Common myeloid progenitor, CD34-positive (primary cell): ENCODE measurements around the gene DNAH12.
A peak's percentile ranks its signal among the peaks of the same experiment; 100 is the strongest.

Experiments used
- CTCF ChIA-PET: fragments of 350-600 bp; sonication (Branson Sonifier 250); formaldehyde crosslinking; loops from one replicate; lab custom pipeline; 2021; ENCODE audit warnings: antibody characterized with exemption; lab: Charles Lee
- POLR2A ChIA-PET: fragments of 350-600 bp; sonication (Branson Sonifier 250); formaldehyde crosslinking; loops from one replicate; lab custom pipeline; 2021; ENCODE audit warnings: antibody characterized with exemption; lab: Charles Lee
- DNase-seq, 3 donors: peaks; one replicate each; pipeline versions ENCODE4 v3.0.0 to v3.0.0-alpha.2; 2013
- H3K27ac ChIP-seq, 2 experiments: 1 replicate in 1 of 2; 2 replicates in 1 of 2; pipeline ENCODE4 v1.7.0; 2013; ENCODE audit warnings: inconsistent platforms in 2 of 2, low read length in 2 of 2, mild to moderate bottlenecking in 2 of 2, low read depth in 1 of 2, moderate library complexity in 1 of 2; ENCODE audit not compliant: severe bottlenecking in 2 of 2, insufficient read depth in 1 of 2, poor library complexity in 1 of 2
- H3K27me3 ChIP-seq, 5 experiments: replicated peaks in 2 of 5; 1 replicate in 3 of 5; 2 replicates in 2 of 5; pipeline versions ENCODE4 v1.6.1 to v1.7.0; 2013; ENCODE audit warnings: low read length in 4 of 5, mild to moderate bottlenecking in 2 of 5, moderate library complexity in 2 of 5, inconsistent platforms in 1 of 5; ENCODE audit not compliant: insufficient read depth in 5 of 5, control insufficient read depth in 4 of 5
- H3K36me3 ChIP-seq, 4 experiments: 1 replicate in 2 of 4; 2 replicates in 2 of 4; pipeline versions ENCODE4 v1.6.1 to v1.7.0; 2013; ENCODE audit warnings: low read length in 3 of 4, control low read depth in 1 of 4, mild to moderate bottlenecking in 1 of 4; ENCODE audit not compliant: control insufficient read depth in 4 of 4, insufficient read depth in 4 of 4
- H3K4me1 ChIP-seq, 4 experiments: 1 replicate in 3 of 4; 2 replicates in 1 of 4; pipeline versions ENCODE4 v1.6.1 to v1.7.1; 2013; ENCODE audit warnings: low read length in 3 of 4, mild to moderate bottlenecking in 3 of 4, control low read depth in 1 of 4, inconsistent platforms in 1 of 4, moderate library complexity in 1 of 4; ENCODE audit not compliant: control insufficient read depth in 4 of 4, insufficient read depth in 4 of 4; ENCODE audit errors: control extremely low read depth in 1 of 4
- H3K4me3 ChIP-seq, 7 experiments: 1 replicate in 4 of 7; 2 replicates in 3 of 7; pipeline versions ENCODE4 v1.5.1 to v1.7.0; 2013; ENCODE audit warnings: mild to moderate bottlenecking in 7 of 7, low read length in 6 of 7, moderate library complexity in 6 of 7, inconsistent platforms in 2 of 7, low read depth in 2 of 7, control low read depth in 1 of 7; ENCODE audit not compliant: insufficient read depth in 4 of 7, control insufficient read depth in 1 of 7; ENCODE audit errors: extremely low read depth in 1 of 7
- H3K9me3 ChIP-seq, 5 experiments: 1 replicate in 4 of 5; 2 replicates in 1 of 5; pipeline versions ENCODE4 v1.6.1 to v1.7.1; 2013; ENCODE audit warnings: low read length in 4 of 5, mild to moderate bottlenecking in 2 of 5, inconsistent platforms in 1 of 5, low read depth in 1 of 5, moderate library complexity in 1 of 5; ENCODE audit not compliant: control insufficient read depth in 4 of 5, insufficient read depth in 2 of 5; ENCODE audit errors: control extremely low read depth in 1 of 5
- WGBS: methylation state at CpG from one replicate; pipeline ENCODE4 v1.1.5; 2013; ENCODE audit not compliant: insufficient coverage; 5-methylcytosine and 5-hydroxymethylcytosine counted together

Gene DNAH12

GRCh38 chr3:57538465-57538864 lies 5.7 kb downstream of the DNAH12 start:
- 97% methylated on average over 3 of the region's 3 CpGs for WGBS
- CTCF ChIA-PET: interaction anchor here (1.3 kb wide), 1 partner anchor 18 kb away, joined by 3 read pairs; the partner anchor contains the start of gene PDE12

DNA sequence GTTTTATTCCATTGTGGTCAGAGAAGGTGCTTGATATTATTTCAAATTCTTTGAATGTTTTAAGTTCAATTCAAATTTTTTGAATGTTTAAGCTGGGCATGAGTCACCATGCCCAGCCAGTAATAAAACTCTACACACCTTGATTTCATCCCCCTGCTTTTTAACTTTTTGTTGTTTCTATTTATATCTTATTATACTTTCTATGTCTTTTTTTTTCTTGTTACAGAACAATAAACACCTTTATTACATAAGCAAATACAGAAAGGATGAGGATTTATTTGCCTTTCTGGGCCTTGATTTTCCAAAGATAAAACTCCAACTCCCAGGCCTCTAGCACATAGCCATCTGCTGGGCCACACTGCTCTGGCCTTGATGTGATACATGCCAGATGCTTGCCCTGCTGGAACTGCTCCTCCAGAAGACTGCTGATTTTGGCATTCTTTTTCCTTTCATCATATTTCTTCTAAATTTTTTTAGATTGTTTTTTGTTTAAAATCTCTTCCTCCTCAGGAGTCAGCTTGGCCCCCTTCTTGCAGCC lies 14.0 kb downstream of the DNAH12 start:
- Histone ChIP-seq H3K27me3 (no peaks in the 10 kb centered on the region), H3K4me1 (no peaks in the 10 kb centered on the region), H3K27ac (no peak overlapping the region), H3K9me3 (no peaks in the 10 kb centered on the region), H3K36me3 (no peaks in the 10 kb centered on the region), H3K4me3 (no peak overlapping the region)
- CTCF ChIA-PET: interaction anchor here (0.7 kb wide), 1 partner anchor 35 kb away, joined by 3 read pairs; no protein-coding TSS in a partner anchor
- POLR2A ChIA-PET: no interaction called here
- no peak for DNase-seq

More at GRCh38 chr3:57538465-57538864, 5.7 kb downstream of the DNAH12 start:
- POLR2A ChIA-PET: no interaction called here
- no peak for DNase-seq
- H3K4me3 ChIP-seq: no peak overlapping the region
- H3K27me3 ChIP-seq: no peaks in the 10 kb centered on the region
- no peak overlapping the region for H3K27ac ChIP-seq
- H3K9me3 ChIP-seq: no peaks in the 10 kb centered on the region
- H3K4me1 ChIP-seq: no peaks in the 10 kb centered on the region
- no peaks in the 10 kb centered on the region for H3K36me3 ChIP-seq

DNA sequence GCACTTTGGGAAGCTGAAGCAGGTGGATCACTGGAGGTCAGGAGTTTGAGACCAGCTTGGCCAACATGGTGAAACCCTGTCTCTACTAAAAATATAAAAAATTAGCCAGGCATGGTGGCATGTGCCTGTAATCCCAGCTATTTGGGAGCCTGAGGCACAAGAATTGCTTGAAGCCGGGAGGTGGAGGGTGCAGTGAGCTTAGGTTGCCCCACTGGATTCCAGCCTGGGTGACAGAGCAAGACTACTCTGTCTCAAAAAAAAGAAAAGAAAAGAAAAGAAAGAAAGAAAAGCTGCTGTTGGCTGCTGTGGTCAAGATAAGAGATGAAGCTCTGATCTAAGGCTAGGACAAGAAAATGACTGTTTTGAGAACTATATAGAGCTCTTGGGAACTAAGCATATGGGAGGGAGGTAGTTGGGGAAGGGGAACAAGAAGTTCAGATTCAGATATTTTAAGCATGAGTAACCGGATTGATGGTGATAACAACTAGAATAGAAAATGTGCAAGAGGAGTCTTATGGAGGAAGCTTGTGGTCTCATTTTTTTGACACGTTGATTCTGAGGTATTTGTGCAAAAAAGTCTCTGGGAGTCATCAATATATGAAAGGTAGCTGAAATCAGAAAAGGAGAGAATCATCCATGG lies 25.7 kb downstream of the DNAH12 start:
- no peaks in the 10 kb centered on the region for H3K9me3 ChIP-seq
- ChIA-PET CTCF (interaction anchor here (0.8 to 1.1 kb wide), 2 partner anchors 11 to 15 kb away, joined by 3 read pairs; no protein-coding TSS in a partner anchor), POLR2A (no interaction called here)
- no peak overlapping the region for H3K27ac ChIP-seq
- DNase-seq: peak in 2 of 3 donors; percentile 45 to 56
- H3K4me3 ChIP-seq: no peak overlapping the region
- no peaks in the 10 kb centered on the region for H3K36me3 ChIP-seq
- 45% methylated on average over 3 of the region's 3 CpGs for WGBS
- no peaks in the 10 kb centered on the region for H3K27me3 ChIP-seq
- H3K4me1 ChIP-seq: peaks cover 0 to 5% (median 1%) of the 10 kb centered on the region in 4 experiments

- CTCF ChIA-PET: interaction anchor here (0.7 kb wide), 1 partner anchor 387 kb away, joined by 4 read pairs; no protein-coding TSS in a partner anchor
- Histone ChIP-seq H3K36me3 (no peaks in the 10 kb centered on the region), H3K9me3 (no peaks in the 10 kb centered on the region), H3K27ac (no peak overlapping the region), H3K4me1 (peaks cover 0 to 2% (median under 1%) of the 10 kb centered on the region in 4 experiments), H3K4me3 (peak overlapping the region in 1 of 7 experiments; percentile 10), H3K27me3 (no peaks in the 10 kb centered on the region)
- peak in 2 of 3 donors; percentile 45 to 52 for DNase-seq
- POLR2A ChIA-PET: no interaction called here
- 94% methylated on average over 2 of the region's 2 CpGs for WGBS
Observed at GRCh38 chr3:57512166-57512565, 32.0 kb downstream of the DNAH12 start.

DNA sequence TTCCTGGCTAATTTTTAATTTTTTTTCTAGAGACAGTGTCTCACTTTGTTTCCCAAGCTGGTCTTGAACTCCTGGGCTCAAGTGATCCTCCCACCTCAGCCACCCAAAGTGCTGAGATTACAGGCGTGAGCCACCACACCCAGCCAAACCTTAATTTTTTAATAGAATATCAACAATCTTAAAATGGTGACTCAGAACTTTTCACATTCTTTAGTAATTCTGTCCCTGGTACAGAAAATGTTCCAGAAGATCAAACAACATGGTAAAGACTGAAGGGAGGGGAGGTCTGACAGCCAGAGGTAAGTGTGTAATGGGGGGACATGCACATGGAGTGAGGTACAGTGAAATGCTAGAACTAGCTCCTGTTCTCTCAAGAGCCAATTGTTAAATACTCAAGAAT lies 38.2 kb downstream of the DNAH12 start:
- Histone ChIP-seq H3K9me3 (no peaks in the 10 kb centered on the region), H3K36me3 (no peaks in the 10 kb centered on the region), H3K27ac (no peak overlapping the region), H3K4me3 (no peak overlapping the region), H3K4me1 (no peaks in the 10 kb centered on the region), H3K27me3 (no peaks in the 10 kb centered on the region)
- no CpG with 5 or more reads among the region's 1 CpG for WGBS
- no peak for DNase-seq
- ChIA-PET CTCF (interaction anchor here (1.6 kb wide), 1 partner anchor 11 kb away, joined by 3 read pairs; no protein-coding TSS in a partner anchor), POLR2A (no interaction called here)

GRCh38 chr3:57500506-57500905 lies 43.6 kb downstream of the DNAH12 start:
- Histone ChIP-seq H3K27ac (no peak overlapping the region), H3K27me3 (no peaks in the 10 kb centered on the region), H3K36me3 (no peaks in the 10 kb centered on the region), H3K9me3 (no peaks in the 10 kb centered on the region), H3K4me1 (no peaks in the 10 kb centered on the region), H3K4me3 (no peak overlapping the region)
- ChIA-PET POLR2A (no interaction called here), CTCF (no interaction called here)
- 84% methylated on average over 2 of the region's 2 CpGs for WGBS
- DNase-seq: no peak

- no peak for DNase-seq
- Histone ChIP-seq H3K27me3 (no peaks in the 10 kb centered on the region), H3K9me3 (no peaks in the 10 kb centered on the region), H3K4me1 (no peaks in the 10 kb centered on the region), H3K27ac (no peak overlapping the region), H3K36me3 (no peaks in the 10 kb centered on the region), H3K4me3 (no peak overlapping the region)
- POLR2A ChIA-PET: no interaction called here
- CTCF ChIA-PET: interaction anchor here (1.1 kb wide), 1 partner anchor 101 kb away, joined by 3 read pairs; no protein-coding TSS in a partner anchor
Observed at GRCh38 chr3:57497904-57498303, 46.2 kb downstream of the DNAH12 start.
